ENCODE data around the gene TBRG4.
A peak's percentile ranks its signal among the peaks of the same experiment; 100 is the strongest.

Gene TBRG4

DNA sequence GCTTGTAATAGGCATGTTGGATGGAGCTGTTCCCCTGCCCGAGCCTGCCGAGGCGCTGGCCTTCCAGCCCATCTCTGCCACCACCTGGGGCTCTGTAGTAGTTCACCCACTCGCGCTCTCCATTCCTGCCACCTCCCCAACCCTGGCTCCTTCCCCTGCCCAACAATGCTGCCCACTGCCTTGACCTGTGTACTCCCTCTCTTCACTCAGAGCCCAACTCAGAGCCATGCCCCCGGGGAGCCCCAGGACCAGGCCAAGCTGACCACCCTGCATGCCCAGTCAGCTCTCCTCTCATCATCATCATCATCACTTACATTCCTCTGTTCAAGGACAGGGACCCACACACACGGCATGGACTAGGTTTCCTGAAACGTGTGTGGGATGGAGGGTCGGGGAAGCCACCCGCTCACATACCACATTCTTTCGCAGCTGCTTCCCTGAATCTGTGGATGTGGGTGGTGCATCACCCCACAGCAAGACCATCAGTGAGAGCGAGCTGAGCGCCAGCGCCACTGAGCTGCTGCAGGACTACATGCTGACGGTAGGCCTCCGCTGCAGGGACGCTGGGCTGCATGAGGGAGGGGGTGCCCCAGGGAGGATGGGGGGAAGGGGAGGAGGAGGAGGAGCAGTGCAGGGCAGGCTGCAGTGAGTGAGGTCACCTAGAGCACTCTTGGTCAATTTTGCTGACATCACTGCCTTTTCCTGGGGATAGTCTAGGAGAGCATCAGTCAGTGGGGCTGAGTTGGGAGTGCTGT lies 38.3 kb downstream of the TBRG4 start:
- DNase-seq = no peak

DNA sequence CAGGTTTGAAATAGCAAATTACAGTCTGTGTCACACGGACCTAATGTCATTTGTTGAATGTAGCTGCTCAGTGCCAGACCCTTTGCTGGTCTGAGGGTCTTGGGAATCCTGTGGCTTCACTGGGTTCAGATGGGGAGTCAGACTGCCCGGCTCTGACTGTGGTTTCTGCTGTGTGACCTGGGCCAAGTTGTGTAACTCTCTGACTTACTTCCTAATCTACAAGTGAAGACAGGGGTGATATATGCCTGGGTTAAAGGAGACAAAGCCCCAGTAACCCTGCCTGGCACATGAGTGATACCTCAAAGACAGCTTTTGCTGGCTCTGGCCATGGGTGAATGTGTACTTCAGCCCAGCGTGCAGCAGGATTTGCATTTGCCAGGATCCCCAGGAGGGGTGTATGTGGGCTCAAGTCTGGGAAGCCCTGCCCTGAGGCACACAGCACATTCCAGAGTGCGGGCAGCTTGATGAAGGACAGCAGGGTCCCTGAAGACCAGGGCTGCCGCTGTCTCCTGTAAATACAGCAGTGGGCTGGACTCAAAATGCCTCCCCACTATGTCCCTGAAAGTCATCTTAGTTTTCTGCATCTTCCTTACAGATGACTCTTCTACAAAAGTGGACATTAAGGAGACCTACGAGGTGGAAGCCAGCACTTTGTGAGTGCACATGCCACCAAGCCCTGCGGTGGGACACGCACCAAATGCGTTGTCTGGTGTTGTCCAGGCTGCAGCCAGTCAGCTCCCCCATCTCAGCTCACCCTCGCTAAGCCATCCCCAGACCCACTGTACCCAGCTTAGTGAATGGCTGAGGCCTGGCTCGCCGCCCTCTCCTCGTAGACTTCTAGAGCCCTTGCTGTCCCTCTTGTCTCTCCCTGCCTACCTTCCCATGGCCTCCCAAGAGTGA lies 39.1 kb downstream of the TBRG4 start:
- no peak for DNase-seq

DNA sequence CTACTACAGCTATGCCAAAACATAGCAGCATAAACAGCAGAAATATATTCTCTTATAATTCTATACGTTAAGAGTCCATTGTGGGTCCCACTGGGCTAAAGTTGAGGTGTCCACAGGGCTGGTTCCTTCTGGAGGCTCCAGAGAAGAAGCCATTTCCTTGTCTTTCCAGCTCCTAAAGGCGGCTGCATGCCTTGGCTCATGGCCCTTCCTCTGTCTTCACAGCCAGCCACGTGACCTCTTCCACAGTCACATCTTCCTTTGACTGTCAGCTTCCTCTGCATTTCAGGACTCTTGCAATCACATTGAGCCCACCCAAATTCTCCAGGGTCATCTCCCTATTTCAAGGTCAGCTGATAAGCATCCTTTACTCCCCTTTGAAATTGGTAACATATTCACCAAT lies 40.0 kb downstream of the TBRG4 start:
- no peak for DNase-seq

DNA sequence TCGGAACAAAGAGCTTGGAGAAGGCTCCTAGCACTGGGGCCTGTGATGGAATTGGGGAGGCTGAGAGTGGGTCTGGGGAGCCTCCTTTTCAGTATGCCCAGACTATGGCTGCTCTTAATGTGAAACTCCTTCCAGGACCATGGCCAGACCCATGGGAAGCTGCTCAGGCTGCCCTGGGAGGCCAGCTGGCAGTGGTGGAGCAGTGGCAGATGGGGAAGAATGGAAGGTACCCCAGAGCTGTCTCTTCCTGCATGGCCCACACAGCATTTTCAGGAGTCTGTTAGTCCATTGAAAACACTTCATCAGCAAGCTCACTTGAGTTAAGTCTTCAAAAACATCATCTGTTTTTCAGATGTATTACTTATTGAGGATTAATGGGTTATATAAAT lies 41.2 kb downstream of the TBRG4 start:
- DNase-seq = no peak

DNA sequence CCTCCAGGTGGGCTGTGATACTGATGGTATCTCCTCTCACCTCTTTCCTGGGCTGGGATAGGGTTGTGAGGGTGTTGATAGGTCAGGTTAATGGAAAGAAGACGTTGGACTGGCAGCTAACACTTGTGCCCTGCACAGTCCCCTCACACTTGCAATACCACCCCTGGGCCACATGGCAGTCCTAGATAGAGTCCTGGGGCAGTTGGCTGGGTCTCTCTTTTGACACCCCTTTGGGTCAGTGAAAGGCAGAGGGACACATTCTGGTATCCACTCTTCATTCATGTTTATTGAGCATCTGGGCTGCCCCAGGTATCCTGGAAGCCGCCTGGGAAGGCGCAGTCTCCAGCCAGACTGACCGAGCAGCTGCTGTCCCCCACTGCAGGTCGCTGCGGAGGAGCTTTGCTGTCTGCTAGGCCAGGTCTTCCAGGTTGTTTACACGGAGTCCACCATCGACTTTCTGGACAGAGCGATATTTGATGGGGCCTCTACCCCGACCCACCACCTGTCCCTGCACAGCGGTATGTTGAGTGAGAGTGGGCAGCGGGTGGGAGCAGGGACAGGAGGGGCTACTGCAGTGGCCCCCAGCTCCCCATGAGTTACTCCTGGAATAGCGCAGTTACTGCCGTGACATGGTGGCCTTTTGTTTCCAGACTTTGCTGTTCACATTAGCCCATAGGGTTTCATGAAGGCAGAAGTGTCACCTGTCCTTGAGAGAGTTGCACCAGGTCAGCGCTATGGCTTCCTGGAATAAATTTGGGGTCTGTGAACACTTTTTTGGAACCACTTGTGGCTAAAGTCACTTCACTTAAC lies 41.8 kb downstream of the TBRG4 start:
- no peak for DNase-seq

DNA sequence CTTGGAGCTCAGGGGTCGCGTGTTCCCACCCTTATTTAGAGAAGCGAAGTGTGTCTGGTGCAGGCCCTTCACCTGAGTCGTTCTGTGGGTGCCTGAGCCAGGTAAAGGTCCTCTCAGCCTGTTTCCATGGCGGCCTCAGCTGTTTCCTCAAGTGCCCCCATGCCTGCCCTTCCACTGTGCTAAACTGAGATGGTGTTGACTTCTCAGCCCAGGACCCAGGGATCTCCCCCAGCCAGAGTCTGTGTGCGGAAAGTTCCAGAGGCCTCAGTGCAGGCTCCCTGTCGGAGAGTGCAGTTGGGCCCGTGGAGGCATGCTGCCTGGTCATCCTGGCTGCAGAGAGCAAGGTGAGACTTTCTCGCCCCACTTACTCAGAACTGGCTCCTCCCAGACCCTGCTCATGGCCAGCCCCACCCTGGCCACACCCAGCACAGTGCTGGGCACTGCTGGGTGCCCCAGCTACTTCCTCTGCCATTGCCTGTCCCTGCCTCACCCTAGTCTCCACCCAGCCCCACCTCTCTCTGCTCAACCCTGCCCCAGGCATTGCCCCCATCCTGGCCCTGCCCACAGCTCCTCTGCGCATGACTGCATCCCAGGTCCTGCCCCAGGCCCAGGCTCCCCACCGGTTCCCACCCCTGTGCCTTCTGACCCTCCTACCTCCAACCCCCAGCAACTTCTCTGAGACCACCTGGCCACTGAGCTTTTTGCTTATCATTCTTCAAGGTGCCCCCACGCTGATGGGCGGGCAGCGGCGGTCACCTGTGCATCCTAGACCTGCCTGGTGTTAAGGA lies 43.1 kb downstream of the TBRG4 start:
- DNase-seq = no peak

DNA sequence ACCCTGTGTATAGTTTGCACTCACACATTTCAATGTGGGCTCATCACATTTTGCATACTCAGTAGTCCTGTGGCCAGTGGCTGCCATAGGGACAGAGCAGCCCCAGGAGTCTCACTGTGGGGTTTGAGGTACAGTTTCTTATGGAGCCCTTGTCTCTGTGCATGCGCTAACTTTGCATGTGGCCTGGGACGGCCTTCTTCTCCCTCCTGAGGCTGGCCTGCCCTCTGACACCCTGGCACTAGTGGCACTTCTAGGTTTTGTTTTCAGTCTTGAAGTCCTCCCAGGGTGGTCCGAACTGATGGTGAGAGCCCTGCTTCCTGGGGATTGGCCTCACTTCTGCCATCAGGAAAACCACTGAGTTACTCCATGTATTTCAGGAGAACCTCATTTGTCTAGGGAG lies 43.9 kb downstream of the TBRG4 start:
- no peak for DNase-seq

DNA sequence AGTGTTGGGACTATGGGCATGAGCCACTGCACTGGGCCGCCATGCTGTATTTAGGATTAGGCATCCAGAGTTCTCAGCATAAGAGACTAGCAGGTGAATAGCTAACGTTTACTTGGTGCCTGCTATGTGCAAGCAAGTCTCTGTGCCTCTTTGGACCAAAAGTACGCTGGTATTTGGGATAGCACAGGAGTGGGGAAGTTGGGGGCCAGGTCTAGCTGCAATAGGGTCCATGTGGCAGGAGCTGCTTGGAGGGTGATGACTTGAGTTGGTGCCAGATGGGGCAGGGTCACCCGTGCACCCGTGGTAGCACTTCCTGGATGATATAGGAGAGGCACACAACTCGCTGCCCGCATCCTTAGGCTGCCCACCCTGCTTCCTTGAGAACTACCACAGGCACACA lies 45.1 kb downstream of the TBRG4 start:
- no peak for DNase-seq

DNA sequence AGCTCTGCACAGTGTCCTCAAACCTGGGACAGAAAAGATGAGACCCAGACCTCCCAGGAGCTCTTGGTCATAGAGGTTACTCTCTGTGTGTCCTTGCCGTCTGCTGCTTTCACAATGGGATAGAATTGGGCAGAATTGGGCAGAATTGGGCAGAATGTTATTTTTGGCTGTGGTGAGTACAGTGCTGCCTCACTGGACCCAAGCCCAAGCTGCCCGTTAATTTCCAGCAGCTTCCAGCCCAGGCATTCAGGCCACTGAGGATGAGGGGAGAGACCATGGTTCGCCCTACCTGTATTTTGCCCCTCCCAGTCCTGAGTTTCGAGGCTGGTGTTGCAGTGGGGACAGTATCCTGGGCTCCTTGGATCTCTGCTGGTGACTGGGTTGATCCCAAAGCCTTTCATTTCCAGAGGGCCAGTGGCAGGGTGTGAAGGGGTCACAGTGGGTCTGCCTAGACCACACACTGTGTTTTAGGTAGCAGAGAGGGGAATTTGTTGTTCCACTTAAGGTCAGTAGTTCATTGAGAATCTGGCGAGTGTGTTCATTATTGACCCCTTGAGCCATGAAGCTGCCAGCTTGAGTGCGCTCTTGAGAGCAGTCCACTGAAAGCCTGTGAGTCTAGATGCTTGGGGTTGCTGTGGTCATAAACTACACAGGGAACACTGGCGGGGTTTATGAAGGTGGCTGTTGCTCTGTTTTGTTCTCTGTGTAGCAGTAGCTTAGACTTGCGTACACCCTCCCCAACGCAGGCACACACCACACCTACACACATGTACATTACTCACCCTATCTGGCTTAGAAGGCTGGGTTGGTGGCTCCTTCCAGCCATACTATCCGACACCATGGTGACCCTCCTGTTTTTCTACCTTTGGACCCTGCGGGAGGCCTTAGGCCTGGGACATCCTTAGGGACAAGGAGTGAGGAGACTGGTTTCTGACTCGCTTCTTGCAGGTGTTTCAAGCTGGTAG lies 46.2 kb downstream of the TBRG4 start:
- no peak for DNase-seq

DNA sequence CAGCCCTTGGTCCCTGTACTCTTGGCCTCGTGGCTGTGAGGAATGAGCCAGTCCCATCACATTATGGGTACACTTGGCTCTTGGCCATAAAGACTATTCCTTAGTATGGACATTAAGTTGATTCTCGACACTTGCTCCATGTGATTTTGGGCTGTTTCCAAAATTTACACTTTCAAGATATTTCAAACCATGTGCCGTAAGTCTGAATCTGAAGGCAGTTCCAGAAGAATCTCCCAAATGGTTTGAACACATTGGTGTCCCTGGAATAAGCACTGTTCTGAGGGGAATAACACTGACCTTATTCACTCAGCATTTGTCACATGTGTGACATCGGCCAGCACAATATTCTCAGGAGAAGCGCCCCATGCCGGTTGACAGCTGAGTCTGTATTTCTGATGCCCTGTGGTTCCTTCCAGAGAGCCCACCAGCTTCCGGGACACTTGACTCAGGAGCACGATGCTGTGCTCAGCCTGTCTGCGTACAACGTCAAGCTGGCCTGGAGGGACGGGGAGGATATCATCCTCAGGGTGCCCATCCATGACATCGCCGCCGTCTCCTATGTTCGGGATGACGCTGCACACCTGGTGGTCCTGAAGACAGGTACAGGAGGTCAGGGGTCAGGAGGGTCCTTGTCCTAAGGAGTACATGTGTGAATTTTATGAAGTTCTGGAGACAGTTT lies 47.3 kb downstream of the TBRG4 start:
- DNase-seq = no peak

DNA sequence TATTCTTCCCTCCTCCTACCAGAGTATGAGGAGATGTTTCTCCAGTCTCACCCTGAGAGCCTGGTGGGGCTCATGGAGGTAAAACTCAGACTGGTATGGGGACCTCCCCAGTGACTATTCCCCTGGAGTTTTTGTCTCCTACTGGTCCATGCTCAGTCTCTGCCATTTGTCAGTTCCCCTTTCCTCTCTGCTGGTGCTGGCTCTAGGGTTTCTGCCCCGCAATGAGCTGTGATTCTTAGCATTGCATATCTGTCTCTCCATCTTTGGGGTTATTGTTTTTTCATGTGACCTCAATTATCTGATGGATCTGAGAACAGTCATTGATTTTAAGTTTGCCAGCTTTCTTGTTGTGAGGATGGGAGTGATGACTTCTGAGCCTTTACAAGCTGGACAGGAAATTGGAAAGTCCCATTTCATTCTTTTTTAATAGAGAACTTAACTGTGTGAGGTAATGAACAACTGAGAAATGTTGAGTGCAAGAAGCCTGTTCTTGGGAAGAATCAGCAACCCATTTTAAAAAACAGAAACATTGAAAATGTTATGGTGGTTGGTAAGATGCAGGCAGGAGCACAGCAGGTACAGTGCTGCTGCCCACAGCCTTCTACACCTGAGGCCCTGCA lies 49.6 kb downstream of the TBRG4 start:
- DNase-seq = no peak

DNA sequence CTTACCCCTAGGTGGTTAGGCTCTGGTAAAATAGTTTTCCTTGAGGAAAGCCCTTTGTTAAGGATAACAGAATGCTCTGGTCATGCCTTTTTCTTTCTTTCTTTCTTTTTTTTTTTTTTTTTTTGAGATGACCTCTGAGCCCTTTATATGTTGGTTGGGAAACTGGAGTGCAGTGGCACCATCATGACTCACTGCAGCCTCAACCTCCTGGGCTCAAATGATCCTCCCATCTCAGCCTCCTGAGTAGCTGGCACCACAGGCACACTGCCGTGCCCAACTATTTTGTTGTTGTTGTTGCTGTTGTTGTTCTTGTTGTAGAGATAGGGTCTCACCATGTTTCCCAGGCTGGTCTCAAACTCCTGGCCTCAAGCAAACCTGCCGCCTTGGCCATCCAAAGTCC lies 50.1 kb downstream of the TBRG4 start:
- no peak for DNase-seq

DNA sequence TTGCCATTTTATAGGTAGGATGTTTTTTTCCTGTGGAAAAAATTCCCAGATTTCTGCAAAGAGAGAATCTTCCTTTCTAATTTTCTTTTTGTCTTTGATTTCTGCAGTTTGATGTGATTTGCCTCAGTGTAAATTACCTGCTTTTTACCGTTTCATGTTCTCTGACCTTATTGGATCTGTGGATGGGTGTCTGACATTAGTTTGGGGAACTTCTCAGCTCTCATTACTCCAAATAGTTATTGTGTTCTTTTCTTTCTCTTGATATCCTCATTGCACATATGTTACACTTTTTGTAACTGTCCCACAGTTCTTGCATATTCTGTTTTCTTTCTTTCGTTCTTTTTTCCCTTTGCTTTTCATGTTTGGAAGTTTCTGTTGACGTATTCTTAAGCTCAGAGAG lies 51.2 kb downstream of the TBRG4 start:
- no peak for DNase-seq

DNA sequence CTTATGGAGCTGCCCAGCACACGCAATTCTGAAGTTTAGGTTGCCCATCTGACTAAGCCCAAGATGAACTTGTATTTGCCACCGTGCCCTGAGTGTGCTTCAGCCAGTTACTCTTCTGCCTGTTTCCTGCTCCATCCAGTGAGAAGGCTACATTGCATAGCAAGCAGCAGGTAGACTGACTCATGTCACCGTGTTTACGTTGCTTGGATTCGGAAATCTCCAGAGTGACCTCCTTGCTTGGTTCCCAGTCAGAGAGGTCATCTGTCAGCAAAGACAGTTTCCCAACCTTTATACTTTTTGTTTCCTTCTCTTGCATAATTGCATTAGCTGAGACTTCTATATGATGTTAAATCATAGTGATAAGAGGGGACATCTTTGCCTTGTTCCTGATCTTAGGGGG lies 53.6 kb downstream of the TBRG4 start:
- no peak for DNase-seq

DNA sequence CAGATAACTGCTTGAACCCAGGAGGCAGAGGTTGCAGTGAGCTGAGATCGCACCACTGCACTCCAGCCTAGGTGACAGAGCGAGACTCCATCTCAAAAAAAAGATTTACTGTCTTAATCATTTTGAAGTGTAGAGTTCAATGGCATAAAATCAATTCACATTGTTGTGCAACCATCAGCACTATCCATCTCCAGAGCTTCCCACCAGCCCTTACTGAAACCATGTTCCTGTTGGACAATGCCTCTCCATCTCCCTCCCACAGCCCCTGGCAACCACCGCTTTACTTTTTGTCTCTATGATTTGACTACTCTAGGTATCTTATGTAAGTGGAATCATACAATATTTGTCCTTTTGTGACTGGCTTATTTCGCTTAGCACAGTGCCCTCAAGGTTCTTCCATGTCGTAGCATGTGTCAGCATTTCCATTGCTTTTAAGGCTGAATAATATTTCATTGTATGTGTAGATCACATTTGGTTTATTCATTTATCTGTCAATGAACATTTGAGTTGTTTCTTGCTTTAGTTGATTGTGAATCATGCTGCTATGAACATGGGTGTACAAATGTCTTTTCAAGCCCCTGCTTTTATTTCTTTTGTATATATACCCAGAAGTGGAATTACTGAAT lies 55.8 kb downstream of the TBRG4 start:
- DNase-seq = no peak

DNA sequence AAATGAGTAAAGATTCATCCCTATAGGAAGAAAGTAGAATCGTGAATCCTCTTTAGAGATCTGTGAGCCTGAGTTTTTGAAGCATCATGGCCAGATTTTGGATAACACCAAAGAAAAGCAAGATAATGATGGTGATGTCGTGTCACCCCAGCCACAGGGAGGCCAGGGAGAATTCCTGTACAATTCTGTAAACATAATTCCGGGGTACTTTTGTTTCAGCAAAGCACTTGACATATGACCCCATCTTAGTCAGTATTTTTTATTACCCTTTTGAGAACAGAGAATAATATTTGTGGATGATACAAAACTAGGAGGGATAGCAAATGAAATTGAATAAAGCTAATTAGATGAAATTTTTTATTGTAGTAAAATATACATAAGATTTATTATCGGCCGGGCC lies 56.5 kb downstream of the TBRG4 start:
- no peak for DNase-seq

DNA sequence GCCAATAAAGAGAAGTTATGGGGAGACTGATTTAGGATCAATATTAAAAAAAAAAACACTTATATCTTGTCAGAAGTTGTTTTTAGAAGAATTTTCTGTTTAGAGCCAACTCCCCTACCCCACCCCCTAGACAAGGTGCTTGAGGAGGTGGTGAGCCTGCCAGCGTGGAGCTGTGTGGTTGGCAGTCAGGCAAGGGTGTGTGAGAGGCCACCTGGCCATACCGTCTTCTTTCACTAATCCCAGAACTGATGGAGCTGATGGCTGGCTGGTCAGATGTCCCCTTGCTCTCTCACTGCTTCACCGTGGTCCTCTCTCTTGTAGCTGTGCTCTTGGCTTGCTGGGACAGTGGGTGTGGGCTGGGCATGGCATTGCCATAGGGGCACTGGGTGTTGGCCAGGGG lies 57.1 kb downstream of the TBRG4 start:
- DNase-seq = no peak

DNA sequence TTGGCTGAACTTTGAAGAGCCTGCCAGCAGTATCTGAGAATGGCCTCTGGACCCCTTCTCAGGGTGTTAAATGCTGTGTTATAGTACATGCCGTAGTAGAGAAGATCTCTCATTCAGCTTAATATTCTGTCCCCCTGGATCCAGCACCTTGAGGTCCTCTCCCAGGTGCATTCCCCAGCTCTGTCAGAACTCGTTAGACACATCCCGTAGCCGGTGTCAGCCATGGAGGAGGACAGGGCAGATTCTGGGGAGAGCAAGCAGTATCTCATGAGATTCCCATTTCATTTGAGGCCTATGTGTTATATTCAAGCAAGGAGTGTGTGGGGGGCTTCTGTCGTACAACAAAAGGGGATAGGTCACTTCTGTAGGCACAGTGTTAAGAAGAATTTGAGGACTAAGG lies 57.6 kb downstream of the TBRG4 start:
- no peak for DNase-seq

DNA sequence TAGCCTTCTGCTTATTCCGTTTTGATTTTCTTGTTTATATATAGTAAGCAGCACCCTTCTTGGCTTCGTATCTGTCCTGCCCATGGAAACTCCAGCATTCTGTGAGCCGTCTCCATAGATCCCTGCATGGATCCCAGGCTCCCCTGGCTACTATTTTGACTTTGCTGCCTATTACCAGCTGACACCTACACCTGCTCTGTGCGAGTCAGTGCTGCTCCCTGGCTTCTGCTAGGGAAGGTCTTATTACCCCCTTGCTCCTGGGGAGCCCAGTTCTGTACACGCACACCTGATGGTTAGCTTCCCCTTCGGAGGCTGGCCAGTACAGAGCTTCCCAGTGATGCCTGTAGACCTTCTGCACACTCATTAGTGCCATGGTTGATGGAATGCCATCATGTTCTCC lies 58.1 kb downstream of the TBRG4 start:
- DNase-seq = no peak

DNA sequence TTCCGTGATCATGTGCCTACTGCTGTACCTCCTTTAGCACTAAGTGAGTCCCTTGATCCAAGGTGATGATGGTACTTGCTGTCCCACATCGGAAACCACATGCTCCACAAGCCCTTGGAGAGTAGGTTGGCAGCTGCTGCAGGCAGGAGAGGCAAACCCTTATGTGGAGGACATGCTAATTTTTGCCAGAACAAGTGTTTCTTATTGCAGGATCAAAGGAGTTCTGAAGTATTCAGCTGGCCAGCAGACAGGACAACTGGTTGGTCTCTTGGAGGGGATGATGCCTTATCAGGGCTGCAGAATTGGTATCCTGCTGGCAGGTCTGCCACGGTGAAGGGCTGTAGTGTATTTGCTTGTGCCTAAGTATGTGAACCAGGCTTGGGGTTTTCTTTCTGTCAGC lies 59.5 kb downstream of the TBRG4 start:
- DNase-seq = peak; percentile 25
